ENCODE measurements around the gene ADGRL3.

DNA sequence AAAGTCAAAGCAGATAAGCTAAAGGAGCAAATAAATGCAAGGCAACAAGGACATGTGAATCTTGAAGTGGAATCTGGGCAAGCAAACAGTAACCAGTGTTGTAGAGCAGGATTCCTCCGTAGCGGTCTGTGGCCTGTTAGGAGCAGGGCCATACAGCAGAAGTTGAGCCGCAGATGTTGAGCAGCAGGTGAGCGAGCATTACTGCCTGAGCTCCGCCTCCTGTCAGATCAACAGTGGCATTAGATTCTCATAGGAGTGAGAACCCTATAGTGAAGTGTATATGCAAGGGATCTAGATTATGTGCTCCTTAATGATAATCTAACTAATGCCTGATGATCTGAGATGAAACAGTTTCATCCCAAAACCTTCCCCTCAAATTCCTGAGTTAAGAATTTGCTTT, 550.7 kb downstream of the ADGRL3 start:
- no peak for TF ChIP-seq CTCF (IDR thresholded peaks at IDR 0.05; ENCODE audit: low read depth, low read length)
- TF ChIP-seq EZH2phosphoT487 (IDR thresholded peaks at IDR 0.05; ENCODE audit: low read depth) = no peak

Data from OCI-LY3 (cell line).